Activated CD4-positive, CD25-positive, alpha-beta regulatory T cell treated with anti-CD3 and anti-CD28 coated beads, Interleukin-2, amount 50 U/mL, for 72 hours (primary cell): Measurements from ENCODE around the gene MTREX.

Experiments
- DNase-seq: peaks from one replicate; pipeline ENCODE4 v3.0.0; 2021

MTREX gene

DNA sequence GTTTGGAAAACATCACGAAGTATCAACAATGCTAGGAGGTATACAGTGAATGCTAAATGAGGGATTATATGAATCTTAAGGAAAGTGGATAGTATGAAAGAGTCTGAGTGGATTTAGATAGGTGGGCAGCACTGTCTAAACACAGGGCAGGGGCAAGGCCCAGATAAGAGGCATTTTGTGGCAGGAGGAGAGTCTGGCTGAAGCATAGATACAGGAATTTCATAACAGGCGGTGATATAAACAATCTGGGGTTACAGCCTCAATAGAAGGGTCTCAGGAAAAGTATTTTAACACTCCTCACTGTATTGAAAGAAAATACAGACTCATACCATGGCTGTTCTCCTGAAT lies 130.0 kb downstream of the MTREX start:
- DNase-seq: no peak

DNA sequence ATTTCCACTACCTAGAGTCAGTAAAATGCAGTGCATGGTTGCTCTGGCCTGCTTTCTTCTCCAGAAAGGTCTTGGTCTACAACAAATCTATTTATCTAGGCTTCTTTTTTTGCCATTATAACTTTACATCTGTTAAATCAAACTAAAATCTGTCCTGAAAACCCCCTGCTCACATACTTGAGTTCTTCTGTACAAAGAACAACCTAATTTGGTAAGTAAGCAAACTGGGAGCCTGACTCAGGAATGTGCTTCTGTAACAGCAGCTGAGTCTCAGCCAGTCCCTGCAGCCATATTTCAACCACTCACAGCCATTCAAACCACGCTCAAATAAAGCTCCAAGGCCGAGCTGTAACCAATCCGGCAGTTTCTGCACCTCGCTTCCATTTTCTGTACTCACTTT lies 131.2 kb downstream of the MTREX start:
- DNase-seq: no peak

DNA sequence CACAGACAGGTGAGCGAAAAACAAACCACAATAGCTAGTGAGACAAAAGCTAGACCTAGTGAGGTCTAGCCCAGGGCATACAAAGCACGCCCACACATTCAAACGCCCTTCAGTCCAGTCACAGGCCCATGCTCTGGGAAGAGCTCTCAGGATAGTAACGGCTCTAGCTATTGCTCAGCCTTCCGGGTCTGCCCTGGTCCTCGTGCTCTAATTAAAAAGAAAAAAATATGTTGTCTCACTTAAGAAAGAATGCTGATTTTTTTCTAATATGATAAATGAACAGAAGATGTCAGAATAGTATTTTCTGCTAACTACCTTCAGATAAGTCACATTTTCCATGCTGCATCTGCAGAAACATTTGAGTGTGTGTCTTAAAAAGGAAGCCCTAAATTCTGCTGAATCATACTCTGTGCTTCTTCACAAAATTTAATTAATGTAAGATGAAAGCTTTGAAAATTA lies 132.4 kb downstream of the MTREX start:
- no peak for DNase-seq

DNA sequence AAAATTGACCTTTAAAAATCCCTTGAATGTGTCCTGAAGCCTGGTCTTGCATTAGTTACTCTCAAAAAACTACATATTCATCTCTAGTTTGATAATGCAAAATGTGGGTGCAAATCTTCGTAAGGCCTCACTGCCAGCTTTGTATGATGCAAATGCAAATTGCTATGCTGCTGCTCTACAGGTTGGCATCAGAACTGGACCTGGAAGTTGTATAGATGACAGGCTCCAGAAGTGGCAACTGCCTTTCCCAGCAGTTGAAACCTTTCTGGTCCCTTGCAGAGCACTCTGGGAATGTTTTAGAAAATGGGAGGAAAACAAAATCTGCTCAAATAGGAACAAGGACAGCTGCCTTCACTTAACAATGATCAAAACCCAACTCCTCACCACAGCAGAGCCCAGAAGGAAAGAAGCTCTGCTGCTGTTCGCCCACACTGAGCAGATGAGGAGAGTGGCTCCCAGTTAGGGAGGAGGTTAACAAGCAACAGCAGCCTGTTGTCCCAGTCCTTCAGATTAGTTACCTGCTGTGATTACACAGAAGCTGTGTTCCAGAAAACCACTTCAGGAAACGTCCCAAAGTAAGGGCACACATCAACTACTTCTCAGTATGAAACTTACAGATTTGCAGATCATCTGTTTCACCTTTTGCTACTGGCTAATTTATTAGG lies 133.4 kb downstream of the MTREX start:
- DNase-seq: no peak

DNA sequence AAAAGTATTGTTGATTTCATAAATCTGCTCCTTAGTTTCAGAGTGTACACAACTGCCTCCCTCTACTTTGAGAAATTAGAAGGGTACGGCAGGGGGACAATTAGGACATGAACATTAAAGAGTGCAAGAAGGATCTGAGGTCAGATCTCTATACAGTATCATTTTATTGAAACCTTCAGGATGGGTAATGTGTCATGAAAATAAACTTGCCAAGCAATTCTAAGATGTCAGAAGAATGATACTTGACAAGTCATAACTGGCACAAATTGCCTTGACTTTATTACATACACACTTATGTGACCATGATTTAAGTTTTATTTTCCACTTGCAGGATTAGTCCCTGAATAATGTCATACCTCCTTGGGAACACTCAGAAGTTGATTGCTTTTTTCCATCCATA lies 134.2 kb downstream of the MTREX start:
- no peak for DNase-seq

DNA sequence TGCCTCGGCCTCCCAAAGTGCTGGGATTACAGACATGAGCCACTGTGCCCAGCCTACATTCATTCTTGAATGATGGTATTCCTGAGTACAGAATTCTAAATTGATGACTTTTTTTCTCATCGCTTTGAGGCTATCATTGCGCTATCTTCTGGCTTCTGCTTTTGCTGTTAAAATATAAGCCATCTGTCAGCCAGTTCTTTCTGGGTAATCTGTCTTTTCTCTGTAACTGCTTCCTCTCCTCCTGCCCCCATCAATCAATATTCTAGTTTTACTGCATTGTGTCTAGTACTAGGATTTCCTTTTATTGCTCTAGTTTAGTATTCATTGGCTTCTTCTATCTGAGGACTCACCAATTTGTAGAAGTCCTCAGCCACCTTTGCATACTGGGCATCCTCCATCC lies 138.0 kb downstream of the MTREX start:
- no peak for DNase-seq

DNA sequence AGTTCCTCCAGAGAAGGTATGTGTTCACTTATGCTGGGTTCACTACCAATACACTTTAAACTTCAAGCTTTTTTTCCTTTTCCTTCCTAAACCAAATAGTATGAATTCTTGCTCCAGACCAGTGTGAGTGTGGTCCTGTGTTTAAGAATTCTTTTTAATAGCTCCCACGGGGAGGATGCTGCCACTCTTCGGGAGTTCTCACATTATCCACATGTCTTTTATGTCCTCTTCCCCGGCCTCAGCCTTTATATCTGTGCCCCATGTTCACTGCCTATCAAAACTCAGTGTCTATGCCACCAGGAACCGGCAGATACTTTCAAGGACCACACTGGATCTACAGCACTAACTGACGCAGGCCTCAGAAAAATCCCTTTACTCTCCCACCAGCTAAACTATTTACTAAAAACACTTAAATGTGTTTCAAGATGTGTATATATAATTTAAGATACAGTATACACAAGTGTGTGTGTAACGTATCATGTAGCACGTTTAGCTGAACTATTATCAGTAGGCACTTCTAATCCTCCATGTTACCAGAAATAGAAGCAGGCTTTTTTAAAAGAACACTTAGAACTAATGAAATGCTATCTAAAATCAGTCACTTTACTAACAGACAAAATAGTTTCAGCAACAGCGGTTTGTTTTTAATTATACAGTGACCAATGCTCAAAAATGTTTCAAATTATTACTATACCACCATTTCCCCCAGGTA lies 139.0 kb downstream of the MTREX start:
- no peak for DNase-seq

DNA sequence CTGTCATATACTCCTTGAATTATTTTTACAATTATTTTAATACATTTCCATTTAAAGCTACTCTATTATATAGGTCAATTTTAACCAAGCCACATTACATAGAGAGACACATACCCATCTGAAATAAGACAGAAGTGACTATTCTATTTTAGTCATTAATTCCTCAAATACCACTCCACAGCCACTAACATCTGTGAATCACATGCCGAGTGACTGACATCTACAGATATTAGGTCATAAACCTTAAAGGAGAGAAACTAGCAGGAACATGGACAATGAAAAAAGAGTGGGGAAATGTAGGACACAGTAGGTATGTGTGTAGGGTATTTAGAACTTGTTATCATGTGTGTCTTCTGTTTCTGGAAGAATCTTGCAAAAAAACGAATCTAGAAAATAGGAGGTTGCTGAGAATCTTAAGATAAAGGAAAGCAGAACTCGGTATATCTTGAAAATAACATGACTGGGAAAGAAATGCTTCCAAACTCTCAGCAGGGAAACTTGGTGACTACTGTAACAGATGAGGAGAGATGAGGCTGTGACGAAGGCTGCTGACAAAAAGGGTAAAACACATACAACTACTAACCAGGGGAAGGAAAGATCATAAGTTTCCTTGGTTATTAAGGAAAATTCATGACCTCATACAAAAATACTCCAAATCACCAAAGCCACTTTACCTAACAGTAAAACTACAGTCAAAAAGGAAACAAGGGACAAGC lies 142.4 kb downstream of the MTREX start:
- DNase-seq: no peak

DNA sequence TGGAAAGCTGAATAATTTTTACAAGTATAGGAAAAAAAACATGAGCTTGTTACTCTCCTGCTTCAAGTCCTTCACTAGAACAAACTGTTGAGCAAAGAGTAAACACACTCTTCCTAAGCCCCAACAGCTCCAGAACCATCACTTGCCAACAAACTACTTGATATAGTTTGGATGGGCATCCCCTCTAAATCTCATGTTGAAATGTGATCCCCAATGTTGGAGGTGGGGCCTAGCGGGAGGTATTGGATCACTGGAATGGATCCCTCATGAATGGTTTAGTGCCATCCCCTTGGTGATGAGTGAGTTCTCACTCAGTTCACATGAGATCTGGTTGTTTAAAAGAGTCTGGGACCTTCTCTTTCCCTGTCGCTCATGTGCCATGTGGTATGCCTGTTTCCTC lies 144.2 kb downstream of the MTREX start:
- DNase-seq: no peak

DNA sequence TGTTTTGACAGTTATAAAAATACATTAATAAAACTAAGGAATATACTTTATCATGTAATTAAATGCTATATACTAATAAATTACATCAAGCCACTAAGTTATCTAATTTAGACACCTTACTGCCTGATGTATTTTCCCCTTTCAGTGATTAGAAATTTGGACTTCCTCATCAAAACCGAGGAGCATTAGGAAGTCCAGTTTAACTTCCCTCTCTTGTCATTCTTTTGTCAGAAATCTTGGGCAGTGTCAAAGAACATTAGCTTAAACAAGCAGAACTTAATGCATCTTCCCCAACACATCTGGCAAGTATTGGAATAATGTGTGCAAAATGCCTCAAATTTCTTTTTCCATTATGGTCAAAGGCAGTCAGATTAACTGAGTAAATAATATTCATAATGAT lies 145.4 kb downstream of the MTREX start:
- DNase-seq: no peak

DNA sequence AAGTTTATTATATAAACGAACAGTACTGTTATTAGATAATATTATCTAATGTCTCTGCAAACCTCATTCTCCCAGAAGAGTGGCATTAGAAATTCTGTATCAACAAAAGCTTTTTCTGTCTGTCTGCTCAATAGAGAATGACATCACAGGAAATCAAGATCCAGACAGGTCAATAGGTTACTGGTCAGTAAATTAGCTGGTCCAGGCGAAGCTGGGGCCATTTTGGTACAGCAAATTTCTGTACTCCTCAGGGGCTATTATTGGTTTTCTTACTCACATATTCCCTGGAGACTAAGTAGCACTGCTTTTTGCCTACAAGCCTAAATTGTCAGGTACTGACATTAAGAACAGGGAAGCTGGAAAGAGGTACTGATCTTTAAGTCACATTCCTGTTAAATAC lies 146.5 kb downstream of the MTREX start:
- no peak for DNase-seq

DNA sequence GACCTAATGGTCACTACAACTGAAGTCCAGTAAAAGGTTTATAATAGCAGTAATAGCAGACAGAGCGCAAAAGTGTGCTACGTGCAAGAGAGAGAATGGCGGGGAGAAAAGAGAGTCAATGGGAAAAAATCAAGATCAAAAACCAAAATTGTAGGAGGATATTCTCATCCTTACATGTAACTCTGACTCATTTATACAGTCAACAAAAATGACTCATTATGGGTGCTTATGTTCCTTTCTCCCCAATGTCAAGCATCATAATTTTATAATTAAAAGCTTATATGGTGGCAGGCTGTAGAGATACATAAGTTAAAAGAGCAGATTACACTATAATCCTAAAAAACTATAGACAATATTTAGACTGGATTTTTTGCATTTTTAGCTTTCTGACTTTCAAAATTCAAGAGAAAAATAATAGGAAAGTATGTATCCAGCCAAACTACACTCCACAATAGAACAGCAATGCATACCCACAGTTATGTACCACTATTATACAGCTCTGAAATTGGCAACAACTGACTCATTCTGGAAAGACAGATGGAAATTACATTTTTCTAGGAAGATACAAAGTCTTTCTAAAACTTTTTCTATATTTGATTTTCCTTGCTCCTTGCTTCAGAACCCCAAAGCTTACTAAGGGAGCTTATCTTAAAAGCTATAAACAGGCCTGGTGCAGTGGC lies 148.6 kb downstream of the MTREX start:
- DNase-seq: no peak

DNA sequence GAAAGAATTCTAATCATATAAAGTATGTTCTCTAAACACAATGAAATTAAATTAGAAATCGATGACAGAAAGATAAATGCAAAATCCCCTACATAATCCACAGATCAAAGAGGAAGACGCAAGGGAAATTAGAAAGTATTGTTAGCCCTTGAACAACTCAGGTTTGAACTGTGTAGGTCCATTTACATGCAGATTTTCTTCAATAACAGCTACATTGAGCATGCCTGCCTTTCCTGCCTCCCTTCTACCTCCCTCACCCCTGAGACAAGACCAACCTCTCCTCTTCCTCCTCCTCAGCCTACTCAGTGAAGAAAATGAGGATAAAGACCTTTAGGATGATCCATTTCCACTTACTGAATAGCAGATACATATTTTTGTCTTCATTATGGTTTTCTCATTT lies 151.8 kb downstream of the MTREX start:
- no peak for DNase-seq

DNA sequence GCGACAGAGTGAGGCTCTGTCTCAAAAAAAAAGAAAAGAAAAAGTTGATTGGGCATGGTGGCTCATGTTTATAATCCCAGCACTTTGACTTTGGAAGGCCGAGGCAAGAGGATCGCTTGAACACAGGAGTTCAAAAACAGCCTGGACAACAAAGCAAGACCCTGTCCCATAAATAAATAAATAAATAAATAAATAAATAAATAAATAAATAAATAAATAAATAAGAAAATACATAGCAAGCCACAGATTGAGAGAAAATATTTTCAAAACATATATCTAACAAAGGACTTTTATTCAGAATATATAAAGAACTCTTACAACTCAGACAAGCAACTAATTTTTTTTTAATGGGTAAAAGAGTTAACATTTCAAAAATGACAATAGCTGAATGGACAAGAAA lies 155.8 kb downstream of the MTREX start:
- DNase-seq: no peak

DNA sequence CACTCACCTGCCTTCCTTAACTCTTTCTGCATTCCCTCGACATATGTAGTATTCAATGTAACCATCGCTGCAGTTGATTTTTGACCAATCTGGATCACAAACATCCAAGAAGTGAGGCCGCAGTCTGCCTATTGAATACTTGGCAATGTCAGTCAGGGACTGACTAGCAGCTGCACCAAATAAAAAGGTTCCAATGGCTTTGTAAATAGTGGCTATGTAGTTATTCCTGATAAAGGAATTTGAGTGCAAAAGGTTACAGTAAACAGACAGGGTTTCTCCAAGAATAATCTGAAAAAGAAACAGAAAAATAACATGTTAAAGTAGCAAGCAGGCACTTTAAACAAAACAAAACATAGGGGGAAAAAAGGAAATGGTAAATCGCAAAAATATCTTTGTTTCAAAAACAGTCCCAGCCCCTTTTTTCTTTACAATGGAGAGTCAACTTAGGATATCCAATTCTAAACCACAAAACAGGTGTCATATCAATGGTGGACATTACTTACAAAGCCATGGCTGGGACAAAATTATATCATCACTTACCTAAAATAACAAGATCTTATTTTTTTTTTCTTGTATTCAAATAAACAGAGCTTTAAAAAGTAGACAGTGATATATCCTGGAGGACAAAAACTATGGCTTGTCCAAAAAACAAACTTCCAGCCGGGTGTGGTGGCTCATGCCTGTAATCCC lies 160.2 kb downstream of the MTREX start:
- no peak for DNase-seq

DNA sequence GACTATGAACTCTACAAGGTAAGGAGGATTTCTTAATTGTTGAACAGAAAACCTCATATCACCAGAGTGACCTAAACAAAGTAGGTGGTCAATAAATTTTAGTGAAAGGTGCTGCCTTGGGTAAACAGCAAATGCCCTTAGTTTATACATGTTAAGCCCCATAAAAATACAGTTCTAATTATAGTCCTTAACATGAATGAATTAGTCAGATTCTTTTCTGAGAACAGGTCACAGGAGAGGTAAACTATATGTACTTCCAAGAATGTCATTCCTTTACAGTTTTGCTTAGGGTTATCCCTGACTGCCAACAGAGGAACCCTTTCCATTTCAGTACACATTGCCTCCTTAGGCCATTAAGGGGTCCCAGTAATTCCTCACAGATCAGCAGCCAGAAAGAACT lies 162.1 kb downstream of the MTREX start:
- DNase-seq: no peak

DNA sequence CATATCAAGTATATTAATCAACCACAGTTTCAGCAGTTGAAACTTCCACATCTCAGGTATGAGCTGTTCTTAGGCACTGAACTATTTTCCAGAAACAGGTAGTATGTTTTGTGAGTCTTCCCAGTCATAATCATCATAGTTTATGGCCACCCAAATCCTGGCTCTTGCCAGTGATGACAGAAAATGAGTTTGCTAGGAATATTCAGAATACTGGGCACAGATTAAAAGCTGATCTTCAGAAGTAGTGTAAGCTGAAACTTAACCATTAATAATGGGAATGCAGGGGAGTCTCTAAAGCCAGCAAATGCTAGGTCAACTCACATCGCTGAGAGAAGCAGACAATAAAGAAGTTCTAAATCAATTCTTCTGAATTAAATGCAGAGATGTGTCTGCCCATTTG lies 162.5 kb downstream of the MTREX start:
- no peak for DNase-seq

DNA sequence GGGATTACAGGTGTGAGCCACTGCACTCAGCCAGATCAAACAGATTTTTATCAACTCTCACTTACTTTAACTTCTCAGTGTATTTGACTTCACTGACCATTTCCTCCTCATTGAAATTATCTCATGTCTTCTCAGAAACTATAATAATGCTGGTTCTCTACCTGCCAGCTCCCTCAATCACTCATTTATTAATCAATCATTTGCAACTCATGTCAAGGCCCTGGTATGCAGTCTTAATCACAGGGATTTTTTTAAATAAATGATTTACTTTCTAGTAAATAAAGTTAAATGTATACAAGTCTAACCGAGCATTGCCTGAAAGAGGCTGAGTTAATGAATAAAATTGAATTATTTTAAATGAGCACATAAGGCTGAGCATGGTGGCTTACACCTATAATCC lies 163.7 kb downstream of the MTREX start:
- DNase-seq: no peak

DNA sequence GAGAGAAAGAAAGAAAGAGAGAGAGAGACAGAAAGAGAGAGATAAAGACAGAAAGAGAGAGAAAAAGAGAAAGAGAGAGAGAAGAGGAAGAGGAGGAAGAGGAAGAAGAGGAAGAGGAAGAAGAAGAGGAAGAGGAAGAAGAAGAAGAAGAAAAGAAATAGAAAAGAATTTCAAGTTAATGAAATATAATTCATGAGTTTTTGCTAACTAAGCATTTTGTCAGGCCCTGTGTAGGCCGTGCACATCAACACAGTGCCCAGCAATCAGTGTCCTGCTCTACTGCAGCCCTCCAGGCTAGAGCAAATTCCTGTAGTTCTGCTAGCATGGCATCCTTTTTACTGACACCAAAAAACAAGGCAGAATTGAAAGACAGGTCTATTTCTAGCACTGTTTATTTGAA lies 164.9 kb downstream of the MTREX start:
- no peak for DNase-seq
